HepG2 (cell line): ENCODE measurements around the gene PLAGL2. TPM values are rescaled to one million over a fixed set of nuclear protein-coding genes. Genes with fewer than 3 reads are reported as not detected.

Experiments used
- DNMT3B ChIP-seq: conservative IDR thresholded peaks from 2 replicates; pipeline ENCODE4 v1.6.1; 2016; ENCODE audit warnings: missing biosample characterization, control low read depth
- HOXD1 ChIP-seq: sonication (generic); formaldehyde crosslinking; IDR thresholded peaks from 2 replicates; pipeline ENCODE4 v1.5.0; 2020; ENCODE audit warnings: missing genetic modification reagents
- ISL2 ChIP-seq: sonication (generic); formaldehyde crosslinking; IDR thresholded peaks from 2 replicates; pipeline ENCODE4 v1.5.0; 2020; ENCODE audit warnings: missing genetic modification reagents
- KDM2A ChIP-seq: sonication (generic); formaldehyde crosslinking; IDR thresholded peaks from 2 replicates; pipeline ENCODE4 v1.4.0; 2020; ENCODE audit warnings: low read depth, missing genetic modification reagents, borderline replicate concordance
- SIX1 ChIP-seq: sonication (generic); formaldehyde crosslinking; IDR thresholded peaks from 2 replicates; pipeline ENCODE4 v1.4.0; 2020; ENCODE audit warnings: missing genetic modification reagents, borderline replicate concordance
- ZFP62 ChIP-seq: sonication (generic); formaldehyde crosslinking; IDR thresholded peaks from 2 replicates; pipeline ENCODE4 v1.4.0; 2020; ENCODE audit warnings: missing genetic modification reagents
- ZNF850 ChIP-seq: sonication (generic); formaldehyde crosslinking; conservative IDR thresholded peaks from 2 replicates; pipeline ENCODE4 v1.9.0; 2021; ENCODE audit warnings: mild to moderate bottlenecking, missing genetic modification reagents
- polyA plus RNA-seq, 8 experiments: library from polyadenylated mRNA; depleted of rRNA in 3 of 8; stranded (reverse) in 7 of 8; unstranded in 1 of 8; fragments of >200 nt; fragmentation: Illumina TruSeq in 4 of 8; extraction: Trizol in 4 of 8; gene quantifications; 2 replicates each; pipeline versions ENCODE4 v1.2.1 to v1.2.3, GENCODE V29; 2011 to 2016; ENCODE audit warnings: low read depth in 4 of 8, missing spikeins in 1 of 8, mixed read lengths in 1 of 8; ENCODE audit not compliant: insufficient read depth in 1 of 8
- total RNA-seq, 5 experiments: library from RNA; depleted of rRNA; stranded (reverse); fragments of >200 nt; fragmentation: Illumina TruSeq; extraction: Trizol; gene quantifications; 2 replicates each; pipeline ENCODE4 v1.2.3, GENCODE V29; 2016; ENCODE audit warnings: low read depth in 1 of 5
- TF ChIP-seq, protein P1 (sequence below): sonication (generic); formaldehyde crosslinking; conservative IDR thresholded peaks from 2 replicates; pipeline ENCODE4 v1.4.0; 2020; ENCODE audit warnings: missing genetic modification reagents
- TF ChIP-seq, protein P2 (sequence below), 2 experiments: sonication (generic) in 1 of 2; formaldehyde crosslinking in 1 of 2; IDR thresholded peaks; 2 replicates each; pipeline versions ENCODE4 v1.6.1 to v1.9.0; 2014 to 2022; ENCODE audit warnings: antibody characterized with exemption in 1 of 2, borderline replicate concordance in 1 of 2, inconsistent platforms in 1 of 2, low read depth in 1 of 2, missing genetic modification reagents in 1 of 2
- TF ChIP-seq, protein P3 (sequence below): sonication (generic); formaldehyde crosslinking; IDR thresholded peaks from 2 replicates; pipeline ENCODE4 v1.4.0; 2020; ENCODE audit warnings: low read depth, mild to moderate bottlenecking, missing genetic modification reagents
- TF ChIP-seq, protein P4 (sequence below): sonication (generic); formaldehyde crosslinking; IDR thresholded peaks from 2 replicates; pipeline ENCODE4 v1.4.0; 2020; ENCODE audit warnings: low read depth, missing genetic modification reagents
- TF ChIP-seq, protein P5 (sequence below): sonication (generic); formaldehyde crosslinking; IDR thresholded peaks from 2 replicates; pipeline ENCODE4 v1.8.0; 2023; ENCODE audit warnings: mild to moderate bottlenecking, missing genetic modification reagents
- TF ChIP-seq, protein P6 (sequence below): sonication (generic); formaldehyde crosslinking; IDR thresholded peaks from 2 replicates; pipeline ENCODE4 v1.9.0; 2021; ENCODE audit warnings: missing genetic modification reagents, mild to moderate bottlenecking, borderline replicate concordance

Gene PLAGL2
- total and polyA plus RNA-seq, 2 of the 13 experiments (the other 11 are each of a cell fraction or from before 2014, with no cell fraction given) = 15.2 to 15.3 TPM

DNA sequence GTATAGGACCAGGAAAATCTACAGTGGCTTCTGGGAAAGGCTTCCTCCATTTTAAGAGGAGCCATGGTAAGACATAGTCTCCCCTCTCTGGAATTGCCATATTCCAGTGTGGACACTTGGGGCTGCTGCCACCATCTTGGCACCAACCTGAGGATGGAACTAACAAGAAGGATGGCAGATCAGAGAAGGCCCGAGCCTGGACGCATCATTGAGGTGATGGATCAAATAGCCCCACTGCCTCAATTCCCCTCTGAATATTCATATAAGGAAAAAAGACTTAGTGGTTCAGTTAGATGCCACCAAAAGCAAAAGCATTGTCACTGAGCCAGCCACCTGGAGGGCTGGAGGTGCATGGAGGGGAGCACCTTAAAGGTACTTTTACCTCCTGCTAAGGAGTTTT lies 25.9 kb downstream of the PLAGL2 start (continued):
- TF ChIP-seq ZNF850 (no peak), DNMT3B (CRISPR knock-in tag) (no peak), SIX1 (CRISPR knock-in tag) (no peak), ISL2 (CRISPR knock-in tag) (0 out of 2 replicates have a peak, but pooled peaks have one; percentile 6), HOXD1 (CRISPR knock-in tag) (no peak), ZFP62 (CRISPR knock-in tag) (no peak), KDM2A (0 out of 2 replicates have a peak, but pooled peaks have one; percentile 2)
- TF ChIP-seq, protein P1, sequence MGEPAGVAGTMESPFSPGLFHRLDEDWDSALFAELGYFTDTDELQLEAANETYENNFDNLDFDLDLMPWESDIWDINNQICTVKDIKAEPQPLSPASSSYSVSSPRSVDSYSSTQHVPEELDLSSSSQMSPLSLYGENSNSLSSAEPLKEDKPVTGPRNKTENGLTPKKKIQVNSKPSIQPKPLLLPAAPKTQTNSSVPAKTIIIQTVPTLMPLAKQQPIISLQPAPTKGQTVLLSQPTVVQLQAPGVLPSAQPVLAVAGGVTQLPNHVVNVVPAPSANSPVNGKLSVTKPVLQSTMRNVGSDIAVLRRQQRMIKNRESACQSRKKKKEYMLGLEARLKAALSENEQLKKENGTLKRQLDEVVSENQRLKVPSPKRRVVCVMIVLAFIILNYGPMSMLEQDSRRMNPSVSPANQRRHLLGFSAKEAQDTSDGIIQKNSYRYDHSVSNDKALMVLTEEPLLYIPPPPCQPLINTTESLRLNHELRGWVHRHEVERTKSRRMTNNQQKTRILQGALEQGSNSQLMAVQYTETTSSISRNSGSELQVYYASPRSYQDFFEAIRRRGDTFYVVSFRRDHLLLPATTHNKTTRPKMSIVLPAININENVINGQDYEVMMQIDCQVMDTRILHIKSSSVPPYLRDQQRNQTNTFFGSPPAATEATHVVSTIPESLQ (CRISPR knock-in tag) = no peak
- TF ChIP-seq, protein P2, sequence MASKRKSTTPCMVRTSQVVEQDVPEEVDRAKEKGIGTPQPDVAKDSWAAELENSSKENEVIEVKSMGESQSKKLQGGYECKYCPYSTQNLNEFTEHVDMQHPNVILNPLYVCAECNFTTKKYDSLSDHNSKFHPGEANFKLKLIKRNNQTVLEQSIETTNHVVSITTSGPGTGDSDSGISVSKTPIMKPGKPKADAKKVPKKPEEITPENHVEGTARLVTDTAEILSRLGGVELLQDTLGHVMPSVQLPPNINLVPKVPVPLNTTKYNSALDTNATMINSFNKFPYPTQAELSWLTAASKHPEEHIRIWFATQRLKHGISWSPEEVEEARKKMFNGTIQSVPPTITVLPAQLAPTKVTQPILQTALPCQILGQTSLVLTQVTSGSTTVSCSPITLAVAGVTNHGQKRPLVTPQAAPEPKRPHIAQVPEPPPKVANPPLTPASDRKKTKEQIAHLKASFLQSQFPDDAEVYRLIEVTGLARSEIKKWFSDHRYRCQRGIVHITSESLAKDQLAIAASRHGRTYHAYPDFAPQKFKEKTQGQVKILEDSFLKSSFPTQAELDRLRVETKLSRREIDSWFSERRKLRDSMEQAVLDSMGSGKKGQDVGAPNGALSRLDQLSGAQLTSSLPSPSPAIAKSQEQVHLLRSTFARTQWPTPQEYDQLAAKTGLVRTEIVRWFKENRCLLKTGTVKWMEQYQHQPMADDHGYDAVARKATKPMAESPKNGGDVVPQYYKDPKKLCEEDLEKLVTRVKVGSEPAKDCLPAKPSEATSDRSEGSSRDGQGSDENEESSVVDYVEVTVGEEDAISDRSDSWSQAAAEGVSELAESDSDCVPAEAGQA (IDR thresholded peaks at IDR 0.05; ENCODE audit: low read depth) = no peak
- TF ChIP-seq, protein P2 (CRISPR knock-in tag; IDR thresholded peaks at IDR 0.05; ENCODE audit: borderline replicate concordance) = peak; percentile 25; the same call in 1 of the 2 replicates
- TF ChIP-seq, protein P3, sequence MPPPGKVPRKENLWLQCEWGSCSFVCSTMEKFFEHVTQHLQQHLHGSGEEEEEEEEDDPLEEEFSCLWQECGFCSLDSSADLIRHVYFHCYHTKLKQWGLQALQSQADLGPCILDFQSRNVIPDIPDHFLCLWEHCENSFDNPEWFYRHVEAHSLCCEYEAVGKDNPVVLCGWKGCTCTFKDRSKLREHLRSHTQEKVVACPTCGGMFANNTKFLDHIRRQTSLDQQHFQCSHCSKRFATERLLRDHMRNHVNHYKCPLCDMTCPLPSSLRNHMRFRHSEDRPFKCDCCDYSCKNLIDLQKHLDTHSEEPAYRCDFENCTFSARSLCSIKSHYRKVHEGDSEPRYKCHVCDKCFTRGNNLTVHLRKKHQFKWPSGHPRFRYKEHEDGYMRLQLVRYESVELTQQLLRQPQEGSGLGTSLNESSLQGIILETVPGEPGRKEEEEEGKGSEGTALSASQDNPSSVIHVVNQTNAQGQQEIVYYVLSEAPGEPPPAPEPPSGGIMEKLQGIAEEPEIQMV (CRISPR knock-in tag) = no peak
- TF ChIP-seq, protein P4, sequence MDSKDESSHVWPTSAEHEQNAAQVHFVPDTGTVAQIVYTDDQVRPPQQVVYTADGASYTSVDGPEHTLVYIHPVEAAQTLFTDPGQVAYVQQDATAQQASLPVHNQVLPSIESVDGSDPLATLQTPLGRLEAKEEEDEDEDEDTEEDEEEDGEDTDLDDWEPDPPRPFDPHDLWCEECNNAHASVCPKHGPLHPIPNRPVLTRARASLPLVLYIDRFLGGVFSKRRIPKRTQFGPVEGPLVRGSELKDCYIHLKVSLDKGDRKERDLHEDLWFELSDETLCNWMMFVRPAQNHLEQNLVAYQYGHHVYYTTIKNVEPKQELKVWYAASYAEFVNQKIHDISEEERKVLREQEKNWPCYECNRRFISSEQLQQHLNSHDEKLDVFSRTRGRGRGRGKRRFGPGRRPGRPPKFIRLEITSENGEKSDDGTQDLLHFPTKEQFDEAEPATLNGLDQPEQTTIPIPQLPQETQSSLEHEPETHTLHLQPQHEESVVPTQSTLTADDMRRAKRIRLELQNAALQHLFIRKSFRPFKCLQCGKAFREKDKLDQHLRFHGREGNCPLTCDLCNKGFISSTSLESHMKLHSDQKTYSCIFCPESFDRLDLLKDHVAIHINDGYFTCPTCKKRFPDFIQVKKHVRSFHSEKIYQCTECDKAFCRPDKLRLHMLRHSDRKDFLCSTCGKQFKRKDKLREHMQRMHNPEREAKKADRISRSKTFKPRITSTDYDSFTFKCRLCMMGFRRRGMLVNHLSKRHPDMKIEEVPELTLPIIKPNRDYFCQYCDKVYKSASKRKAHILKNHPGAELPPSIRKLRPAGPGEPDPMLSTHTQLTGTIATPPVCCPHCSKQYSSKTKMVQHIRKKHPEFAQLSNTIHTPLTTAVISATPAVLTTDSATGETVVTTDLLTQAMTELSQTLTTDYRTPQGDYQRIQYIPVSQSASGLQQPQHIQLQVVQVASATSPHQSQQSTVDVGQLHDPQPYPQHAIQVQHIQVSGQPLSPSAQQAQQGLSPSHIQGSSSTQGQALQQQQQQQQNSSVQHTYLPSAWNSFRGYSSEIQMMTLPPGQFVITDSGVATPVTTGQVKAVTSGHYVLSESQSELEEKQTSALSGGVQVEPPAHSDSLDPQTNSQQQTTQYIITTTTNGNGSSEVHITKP (CRISPR knock-in tag) = peak; percentile 15; the same call in 1 of the 2 replicates
- TF ChIP-seq, protein P5, sequence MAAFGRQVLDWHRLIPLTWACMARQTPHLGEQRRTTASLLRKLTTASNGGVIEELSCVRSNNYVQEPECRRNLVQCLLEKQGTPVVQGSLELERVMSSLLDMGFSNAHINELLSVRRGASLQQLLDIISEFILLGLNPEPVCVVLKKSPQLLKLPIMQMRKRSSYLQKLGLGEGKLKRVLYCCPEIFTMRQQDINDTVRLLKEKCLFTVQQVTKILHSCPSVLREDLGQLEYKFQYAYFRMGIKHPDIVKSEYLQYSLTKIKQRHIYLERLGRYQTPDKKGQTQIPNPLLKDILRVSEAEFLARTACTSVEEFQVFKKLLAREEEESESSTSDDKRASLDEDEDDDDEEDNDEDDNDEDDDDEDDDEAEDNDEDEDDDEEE = peak; percentile 16
- TF ChIP-seq, protein P6, sequence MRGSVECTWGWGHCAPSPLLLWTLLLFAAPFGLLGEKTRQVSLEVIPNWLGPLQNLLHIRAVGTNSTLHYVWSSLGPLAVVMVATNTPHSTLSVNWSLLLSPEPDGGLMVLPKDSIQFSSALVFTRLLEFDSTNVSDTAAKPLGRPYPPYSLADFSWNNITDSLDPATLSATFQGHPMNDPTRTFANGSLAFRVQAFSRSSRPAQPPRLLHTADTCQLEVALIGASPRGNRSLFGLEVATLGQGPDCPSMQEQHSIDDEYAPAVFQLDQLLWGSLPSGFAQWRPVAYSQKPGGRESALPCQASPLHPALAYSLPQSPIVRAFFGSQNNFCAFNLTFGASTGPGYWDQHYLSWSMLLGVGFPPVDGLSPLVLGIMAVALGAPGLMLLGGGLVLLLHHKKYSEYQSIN (CRISPR knock-in tag) = no peak
